NCI-H1092 treated with DMSO at 0.1 percent for 48 hours (cell line): ENCODE data around the gene ENPP5.
"Not testable (repeated sequence)": the region's sequence is repeated elsewhere in the genome, so short reads cannot be mapped to it uniquely, and the experiment has no call there.

ENCODE experiments used
- DNase-seq: peaks from one replicate; lab custom pipeline; 2025; lab: John Stamatoyannopoulos, UW

Gene ENPP5

DNA sequence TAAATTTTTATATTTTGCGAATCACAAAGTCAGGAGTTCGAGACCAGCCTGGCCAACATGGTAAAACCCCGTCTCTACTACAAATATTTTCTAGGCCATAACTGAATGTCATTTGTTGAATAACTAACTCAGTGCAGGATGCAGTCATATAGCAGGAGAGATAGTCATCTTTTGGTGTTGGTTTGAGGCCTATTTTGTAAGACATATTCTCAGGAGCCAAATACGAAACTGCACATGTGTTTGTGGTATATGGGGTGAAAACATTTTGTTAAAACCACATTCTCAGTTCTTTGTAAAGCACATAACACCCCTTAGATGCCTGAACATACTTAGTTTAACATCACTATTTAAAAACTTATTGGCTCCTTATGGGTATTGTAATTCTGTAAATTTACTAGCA lies 4.7 kb upstream of the ENPP5 start:
- no peak for DNase-seq

GRCh38 chr6:46174904-46175303 lies 4.1 kb upstream of the ENPP5 start:
- no peak for DNase-seq

DNA sequence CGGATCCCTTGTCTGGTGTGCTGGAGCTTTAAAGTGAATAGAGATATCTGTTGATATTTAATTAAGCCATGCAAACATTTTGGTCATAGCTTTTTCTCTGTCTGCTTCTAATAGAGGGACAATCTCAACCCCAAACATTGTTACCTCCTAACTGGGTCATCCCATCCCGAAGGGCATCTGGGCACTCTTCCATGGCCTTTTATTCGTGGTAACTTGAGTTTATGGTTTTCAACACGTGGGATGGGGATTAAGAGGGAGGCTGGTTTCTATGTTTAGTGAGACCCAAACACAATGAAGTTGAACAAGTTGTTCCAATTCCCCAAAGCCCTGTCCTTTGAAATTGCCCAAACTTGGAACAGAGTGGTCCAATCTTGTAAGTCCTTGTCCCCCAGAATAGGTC lies 1.4 kb upstream of the ENPP5 start:
- DNase-seq: no peak

- no peak for DNase-seq
Observed at GRCh38 chr6:46160102-46160501, 10.7 kb downstream of the ENPP5 start.

- DNase-seq: no peak
Observed at GRCh38 chr6:46159229-46159628, 11.6 kb downstream of the ENPP5 start.

GRCh38 chr6:46156701-46157100 lies 14.1 kb downstream of the ENPP5 start:
- no peak for DNase-seq

DNA sequence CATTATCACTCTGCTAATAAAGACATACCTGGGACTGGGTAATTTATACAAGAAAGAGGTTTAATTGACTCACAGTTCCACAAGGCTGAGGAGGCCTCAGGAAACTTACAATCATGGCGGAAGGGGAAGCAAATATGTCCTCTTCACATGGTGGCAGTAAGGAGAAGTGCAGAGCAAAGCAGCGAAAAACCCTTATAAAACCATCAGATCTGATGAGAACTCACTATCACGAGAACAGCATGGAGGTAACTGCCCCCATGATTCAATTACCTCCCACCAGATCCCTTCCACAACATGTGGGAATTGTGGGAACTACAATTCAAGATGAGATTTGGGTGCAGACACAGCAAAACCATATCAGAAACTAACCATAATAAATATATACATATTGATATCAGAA lies 21.7 kb downstream of the ENPP5 start:
- not testable (repeated sequence) for DNase-seq

- no peak for DNase-seq
Observed at GRCh38 chr6:46144270-46144669, 26.5 kb downstream of the ENPP5 start.

DNA sequence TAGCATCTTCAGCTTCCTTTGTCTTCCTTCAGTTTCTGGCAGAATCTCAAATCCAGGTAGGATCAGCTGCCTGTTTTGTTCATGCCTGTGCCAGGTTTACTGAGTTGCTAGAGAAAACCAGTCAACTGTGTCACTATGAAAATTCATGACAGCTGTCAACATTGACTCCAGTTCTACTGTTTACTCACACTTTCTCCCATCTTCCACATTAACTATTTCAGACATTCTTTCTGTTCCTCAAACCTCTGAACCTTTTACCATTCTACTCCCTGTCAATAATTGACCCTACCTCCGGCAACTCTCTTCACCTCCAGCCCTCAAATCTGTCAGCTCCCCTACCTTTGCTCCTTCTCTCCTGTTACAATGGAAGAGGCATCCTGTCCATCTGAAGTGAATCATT lies 32.5 kb downstream of the ENPP5 start:
- peak; percentile 40 for DNase-seq

- DNase-seq: no peak
Observed at GRCh38 chr6:46137387-46137786, 33.4 kb downstream of the ENPP5 start.

- DNase-seq: no peak
Observed at GRCh38 chr6:46136831-46137230, 33.9 kb downstream of the ENPP5 start.

GRCh38 chr6:46135176-46135575 lies 35.6 kb downstream of the ENPP5 start:
- DNase-seq: no peak

GRCh38 chr6:46134216-46134615 lies 36.6 kb downstream of the ENPP5 start:
- DNase-seq: no peak

DNA sequence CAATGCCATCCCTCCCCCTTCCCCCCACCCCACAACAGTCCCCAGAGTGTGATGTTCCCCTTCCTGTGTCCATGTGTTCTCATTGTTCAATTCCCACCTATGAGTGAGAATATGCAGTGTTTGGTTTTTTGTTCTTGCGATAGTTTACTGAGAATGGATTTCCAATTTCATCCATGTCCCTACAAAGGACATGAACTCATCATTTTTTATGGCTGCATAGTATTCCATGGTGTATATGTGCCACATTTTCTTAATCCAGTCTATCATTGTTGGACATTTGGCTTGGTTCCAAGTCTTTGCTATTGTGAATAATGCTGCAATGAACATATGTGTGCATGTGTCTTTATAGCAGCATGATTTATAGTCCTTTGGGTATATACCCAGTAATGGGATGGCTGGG lies 39.5 kb downstream of the ENPP5 start:
- DNase-seq: not testable (repeated sequence)

DNA sequence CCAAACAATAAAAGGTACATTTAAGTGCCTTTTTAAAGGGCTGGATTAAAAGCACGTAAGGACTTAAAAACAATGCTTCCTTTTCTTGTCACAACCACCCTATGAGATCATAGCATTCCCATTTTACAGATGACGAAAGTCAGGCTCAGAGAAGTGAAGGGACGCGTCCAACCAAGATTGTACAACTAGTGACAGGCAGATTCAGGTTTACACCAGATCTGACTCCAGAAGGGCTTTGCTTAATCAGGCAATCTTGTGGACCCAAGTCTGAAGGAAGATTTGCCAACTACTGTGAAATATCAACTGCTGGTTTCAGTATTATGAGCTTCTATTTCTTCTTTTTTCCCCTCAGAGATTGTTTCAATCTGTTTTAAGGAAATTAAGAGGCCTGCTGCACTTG lies 40.1 kb downstream of the ENPP5 start:
- no peak for DNase-seq

- DNase-seq: peak; percentile 97
Observed at GRCh38 chr6:46129629-46130511, 40.9 kb downstream of the ENPP5 start, which contains the start of gene ENPP4. Gene ENPP4 (plus strand): TSS chr6:46129989. CDS start chr6:46139584, 9,595 bp downstream.

DNA sequence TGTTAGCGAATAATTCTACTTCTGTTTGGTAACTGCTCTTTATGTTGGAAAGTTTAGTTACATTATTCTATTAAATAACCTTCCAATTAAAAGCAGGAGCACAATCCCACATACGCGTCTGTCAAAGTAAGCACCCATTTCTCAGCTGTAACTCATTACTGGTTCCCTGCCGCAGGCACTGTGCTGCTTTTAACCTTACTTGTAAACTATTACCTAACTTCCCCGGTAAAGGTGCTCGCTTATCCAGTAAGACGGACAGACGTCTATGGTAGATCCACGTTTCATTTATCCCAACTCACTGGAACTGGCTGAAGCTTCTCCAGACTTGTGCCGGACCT lies 41.5 kb downstream of the ENPP5 start:
- DNase-seq: no peak

DNA sequence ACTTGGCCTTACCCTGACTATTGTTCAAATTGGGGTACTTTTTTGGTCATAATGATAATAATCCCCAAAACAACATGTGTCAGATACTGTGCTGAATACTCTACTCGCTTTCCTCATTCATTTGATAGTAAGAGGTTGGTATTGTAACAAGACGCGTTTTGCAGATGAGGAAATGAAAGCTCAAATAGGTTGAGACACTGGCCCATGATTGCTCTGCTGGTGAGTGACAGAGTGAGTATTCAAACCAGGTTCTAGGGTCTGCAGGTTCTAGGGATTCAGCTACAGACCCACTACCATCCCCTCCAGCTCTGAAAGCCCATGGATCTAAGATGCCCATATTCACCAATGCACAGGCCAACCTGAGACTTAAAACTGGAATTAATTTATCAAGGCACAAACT lies 42.3 kb downstream of the ENPP5 start:
- DNase-seq: no peak

- DNase-seq: not testable (repeated sequence)
Observed at GRCh38 chr6:46119679-46120078, 51.1 kb downstream of the ENPP5 start.

GRCh38 chr6:46118836-46119235 lies 51.9 kb downstream of the ENPP5 start:
- no peak for DNase-seq

- DNase-seq: no peak
Observed at GRCh38 chr6:46118157-46118556, 52.6 kb downstream of the ENPP5 start.

GRCh38 chr6:46116289-46116688 lies 54.5 kb downstream of the ENPP5 start:
- no peak for DNase-seq

- no peak for DNase-seq
Observed at GRCh38 chr6:46115634-46116033, 55.1 kb downstream of the ENPP5 start.

DNA sequence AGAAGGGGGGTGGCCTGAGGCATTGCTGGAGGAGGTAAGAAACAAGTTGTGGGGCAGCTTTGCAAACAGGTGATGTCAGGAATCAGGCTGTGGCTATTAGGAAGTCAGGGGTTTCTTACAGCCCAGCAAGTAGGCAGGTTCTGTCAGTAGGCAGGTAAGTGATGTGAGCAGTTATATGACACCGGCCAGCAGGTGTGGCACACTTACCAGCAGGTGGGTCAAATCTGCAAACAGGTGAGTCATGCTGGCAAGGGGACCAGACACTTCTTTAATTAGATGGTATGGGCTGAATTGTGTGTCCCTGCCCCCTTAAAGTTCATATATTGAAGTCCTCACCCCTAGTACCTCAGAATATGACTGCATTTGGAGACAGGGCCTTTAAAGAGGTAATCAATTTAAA lies 57.4 kb downstream of the ENPP5 start:
- DNase-seq: no peak
